ENCODE results near the gene CCN2.

GRCh38 chr6:131958542-131959470 lies 7.6 kb upstream of the CCN2 start:
- TF ChIP-seq ZNF384 (IDR thresholded peaks at IDR 0.05): no peak
- TF ChIP-seq FOXM1 (IDR thresholded peaks at IDR 0.05; ENCODE audit: borderline replicate concordance): no peak
- TF ChIP-seq FOXA1 (IDR thresholded peaks at IDR 0.05): no peak
- TF ChIP-seq FOXK2 (IDR thresholded peaks at IDR 0.05): no peak
- no peak for TF ChIP-seq SP1 (IDR thresholded peaks at IDR 0.05)
- TF ChIP-seq ARNT (IDR thresholded peaks at IDR 0.05): no peak
- no peak for TF ChIP-seq ELF4 (IDR thresholded peaks at IDR 0.05)
- TF ChIP-seq PKNOX1 (IDR thresholded peaks at IDR 0.05): no peak
- TF ChIP-seq HDGF (IDR thresholded peaks at IDR 0.05; ENCODE audit: borderline replicate concordance): no peak
- TF ChIP-seq BHLHE40 (IDR thresholded peaks at IDR 0.05; ENCODE audit: borderline replicate concordance): no peak
- TF ChIP-seq L3MBTL2 (conservative IDR thresholded peaks at IDR 0.05): no peak
- no peak for TF ChIP-seq SUZ12 (IDR thresholded peaks at IDR 0.05)
- TF ChIP-seq CTBP1 (IDR thresholded peaks at IDR 0.05; ENCODE audit: borderline replicate concordance): no peak

Measured in HEK293T (cell line).